ENCODE results near the gene F13A1.

Gene F13A1

DNA sequence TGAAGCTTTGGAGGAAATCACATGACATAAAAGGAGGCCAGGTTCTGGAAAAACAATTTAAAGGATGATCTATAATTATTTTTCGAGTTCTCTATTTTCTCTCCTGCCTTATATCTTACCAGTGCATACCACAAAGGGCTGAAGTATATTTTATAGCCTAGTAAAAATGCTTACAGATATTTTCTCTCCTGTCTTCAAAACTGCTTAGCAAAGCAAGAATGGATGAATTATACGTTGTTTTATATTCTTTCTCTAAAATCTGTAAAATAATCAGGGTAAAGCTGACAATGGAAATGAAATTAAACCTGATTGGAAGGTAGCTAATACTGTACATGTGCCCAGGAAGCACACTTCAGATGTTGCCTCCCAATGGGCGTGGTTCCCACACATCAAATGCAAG, 123.7 kb downstream of the F13A1 start:
- no peak overlapping the region for H3K27ac ChIP-seq (ENCODE audit: low read length)
- H3K4me3 ChIP-seq (ENCODE audit: low read length in 2 of 2) = no peak overlapping the region
- no peaks in the 10 kb centered on the region for H3K4me1 ChIP-seq (ENCODE audit: control insufficient read depth, insufficient read depth, low read length)
- H3K27me3 ChIP-seq (ENCODE audit: control insufficient read depth in 1 of 2, insufficient read depth in 2 of 2, low read length in 2 of 2) = no peaks in the 10 kb centered on the region
- no peaks in the 10 kb centered on the region for H3K36me3 ChIP-seq (ENCODE audit: control insufficient read depth in 2 of 2, insufficient read depth in 2 of 2, low read length in 2 of 2)
- no peaks in the 10 kb centered on the region for H3K9me3 ChIP-seq (ENCODE audit: control insufficient read depth in 2 of 2, low read length in 2 of 2)
- no peak overlapping the region for H3K9ac ChIP-seq (ENCODE audit: low read length in 2 of 2)

DNA sequence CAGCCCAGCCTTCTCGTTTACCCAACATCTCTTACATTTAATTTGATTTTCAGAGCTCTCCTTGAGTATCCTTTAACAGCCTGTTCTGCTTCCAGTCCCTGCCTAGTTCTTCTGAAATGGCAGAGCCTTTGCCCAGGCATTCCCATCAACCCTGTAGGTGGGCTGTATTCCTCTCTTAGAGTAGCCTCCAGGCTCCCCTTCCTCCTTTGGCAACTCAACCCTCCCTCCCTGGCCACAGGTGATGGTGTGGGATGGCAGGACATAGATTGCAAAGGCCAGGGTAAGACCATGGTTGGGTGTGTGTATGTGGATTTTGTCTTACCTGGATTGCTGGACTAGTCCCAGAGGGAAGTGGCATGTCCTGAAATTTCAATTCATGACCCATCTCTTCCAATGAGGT, 125.4 kb downstream of the F13A1 start:
- Histone ChIP-seq H3K9ac (ENCODE audit: low read length in 2 of 2) (no peak overlapping the region), H3K4me3 (ENCODE audit: low read length in 2 of 2) (no peak overlapping the region), H3K4me1 (ENCODE audit: control insufficient read depth, insufficient read depth, low read length) (no peaks in the 10 kb centered on the region), H3K27me3 (ENCODE audit: control insufficient read depth in 1 of 2, insufficient read depth in 2 of 2, low read length in 2 of 2) (no peaks in the 10 kb centered on the region), H3K27ac (ENCODE audit: low read length) (no peak overlapping the region), H3K36me3 (ENCODE audit: control insufficient read depth in 2 of 2, insufficient read depth in 2 of 2, low read length in 2 of 2) (no peaks in the 10 kb centered on the region), H3K9me3 (ENCODE audit: control insufficient read depth in 2 of 2, low read length in 2 of 2) (no peaks in the 10 kb centered on the region)

DNA sequence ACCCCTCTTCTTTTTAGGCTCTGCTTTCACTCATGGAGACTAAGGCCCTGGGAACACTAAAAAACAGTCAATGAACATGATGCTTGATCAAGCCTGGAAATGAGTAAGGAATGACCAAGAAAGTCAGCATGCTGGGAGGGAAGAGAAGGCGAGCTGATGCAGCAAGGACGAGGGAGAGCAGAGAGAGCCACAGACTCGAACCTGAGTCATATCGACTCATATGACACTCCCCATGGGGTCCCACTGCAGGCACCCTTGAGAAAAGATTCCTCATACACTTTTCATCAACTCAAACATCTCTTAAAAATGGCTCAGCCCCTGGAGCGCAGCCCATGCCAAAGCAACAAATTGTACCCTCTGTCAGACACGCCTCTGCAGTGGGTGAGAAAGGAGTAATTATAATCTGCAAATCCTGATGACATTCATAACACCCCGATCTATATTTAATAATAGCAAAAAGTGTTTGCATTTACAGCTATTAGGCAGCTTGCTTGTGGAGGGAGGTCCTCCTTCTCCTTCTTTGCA, 127.2 kb downstream of the F13A1 start:
- H3K4me1 ChIP-seq (ENCODE audit: control insufficient read depth, insufficient read depth, low read length) = no peaks in the 10 kb centered on the region
- H3K36me3 ChIP-seq (ENCODE audit: control insufficient read depth in 2 of 2, insufficient read depth in 2 of 2, low read length in 2 of 2) = no peaks in the 10 kb centered on the region
- H3K9me3 ChIP-seq (ENCODE audit: control insufficient read depth in 2 of 2, low read length in 2 of 2) = no peaks in the 10 kb centered on the region
- H3K9ac ChIP-seq (ENCODE audit: low read length in 2 of 2) = no peak overlapping the region
- no peak overlapping the region for H3K27ac ChIP-seq (ENCODE audit: low read length)
- H3K27me3 ChIP-seq (ENCODE audit: control insufficient read depth in 1 of 2, insufficient read depth in 2 of 2, low read length in 2 of 2) = no peaks in the 10 kb centered on the region
- no peak overlapping the region for H3K4me3 ChIP-seq (ENCODE audit: low read length in 2 of 2)

DNA sequence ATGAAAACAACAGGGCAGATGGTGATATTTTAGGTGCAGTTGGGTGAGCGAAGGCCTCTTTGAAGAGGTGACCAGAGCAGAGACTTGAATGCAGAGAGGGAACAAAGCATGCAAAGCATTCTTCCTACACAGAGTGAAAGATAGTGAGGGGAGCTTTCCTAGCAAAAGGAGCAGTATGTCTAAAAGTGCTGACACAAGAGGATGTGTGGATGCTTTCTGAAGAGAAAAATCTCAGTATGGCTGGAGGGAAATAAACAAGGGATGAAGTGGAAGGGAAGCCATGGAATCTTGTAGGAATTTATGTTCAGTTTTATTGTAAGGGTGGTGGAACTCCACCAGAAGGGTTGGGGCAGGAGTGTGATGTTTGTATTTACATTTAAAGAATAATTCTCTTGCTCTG, 128.6 kb downstream of the F13A1 start:
- Histone ChIP-seq H3K4me1 (ENCODE audit: control insufficient read depth, insufficient read depth, low read length) (no peaks in the 10 kb centered on the region), H3K36me3 (ENCODE audit: control insufficient read depth in 2 of 2, insufficient read depth in 2 of 2, low read length in 2 of 2) (no peaks in the 10 kb centered on the region), H3K9me3 (ENCODE audit: control insufficient read depth in 2 of 2, low read length in 2 of 2) (no peaks in the 10 kb centered on the region), H3K27me3 (ENCODE audit: control insufficient read depth in 1 of 2, insufficient read depth in 2 of 2, low read length in 2 of 2) (no peaks in the 10 kb centered on the region), H3K9ac (ENCODE audit: low read length in 2 of 2) (no peak overlapping the region), H3K27ac (ENCODE audit: low read length) (no peak overlapping the region), H3K4me3 (ENCODE audit: low read length in 2 of 2) (no peak overlapping the region)

DNA sequence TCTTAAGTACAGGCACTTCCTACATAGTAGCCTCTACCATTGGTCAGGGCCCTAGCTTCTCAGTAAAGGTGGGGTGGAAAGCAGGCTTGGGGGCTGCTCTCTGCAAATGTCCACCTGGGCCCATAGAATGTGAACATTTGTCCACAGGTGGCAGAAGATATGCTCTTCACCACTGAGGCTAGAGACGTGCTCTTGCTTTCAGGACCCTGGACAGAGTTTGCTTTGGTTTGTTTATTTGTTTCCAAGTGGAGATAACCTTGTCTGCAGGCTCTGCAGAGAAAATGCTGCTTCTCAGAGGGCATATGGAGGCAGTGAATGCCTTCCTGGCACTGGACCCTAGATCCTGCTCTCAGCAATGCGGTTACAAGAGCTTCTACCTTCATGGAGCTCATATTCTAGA, 129.0 kb downstream of the F13A1 start:
- Histone ChIP-seq H3K27ac (ENCODE audit: low read length) (no peak overlapping the region), H3K9me3 (ENCODE audit: control insufficient read depth in 2 of 2, low read length in 2 of 2) (no peaks in the 10 kb centered on the region), H3K27me3 (ENCODE audit: control insufficient read depth in 1 of 2, insufficient read depth in 2 of 2, low read length in 2 of 2) (no peaks in the 10 kb centered on the region)

DNA sequence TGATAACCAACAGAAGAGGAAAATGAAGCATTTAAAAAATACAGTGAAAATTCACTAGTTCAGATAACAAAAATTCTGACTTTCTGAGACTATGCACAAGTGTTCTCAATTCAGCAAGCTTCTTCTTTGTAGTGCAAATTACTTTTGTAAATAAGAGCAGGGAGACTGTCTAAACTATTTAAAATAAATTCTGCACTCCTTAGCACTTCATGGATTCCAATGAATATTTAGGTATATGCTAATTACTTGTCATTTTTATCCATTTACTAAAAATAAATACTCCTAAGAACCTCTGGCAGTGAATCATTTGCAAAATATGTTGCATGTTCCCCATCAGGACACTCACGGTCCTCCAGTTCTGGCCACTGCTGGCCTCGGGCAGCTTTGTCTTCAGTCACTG, 139.8 kb downstream of the F13A1 start:
- no peak overlapping the region for H3K4me3 ChIP-seq (ENCODE audit: low read length in 2 of 2)
- no peaks in the 10 kb centered on the region for H3K4me1 ChIP-seq (ENCODE audit: control insufficient read depth, insufficient read depth, low read length)
- H3K27me3 ChIP-seq (ENCODE audit: control insufficient read depth in 1 of 2, insufficient read depth in 2 of 2, low read length in 2 of 2) = peaks cover 0 to 2% of the 10 kb centered on the region in 2 donors
- H3K27ac ChIP-seq (ENCODE audit: low read length) = no peak overlapping the region
- no peaks in the 10 kb centered on the region for H3K9me3 ChIP-seq (ENCODE audit: control insufficient read depth in 2 of 2, low read length in 2 of 2)
- H3K9ac ChIP-seq (ENCODE audit: low read length in 2 of 2) = no peak overlapping the region
- no peaks in the 10 kb centered on the region for H3K36me3 ChIP-seq (ENCODE audit: control insufficient read depth in 2 of 2, insufficient read depth in 2 of 2, low read length in 2 of 2)

More for the DNA sequence above, 129.0 kb downstream of the F13A1 start:
- Histone ChIP-seq H3K36me3 (ENCODE audit: control insufficient read depth in 2 of 2, insufficient read depth in 2 of 2, low read length in 2 of 2) (no peaks in the 10 kb centered on the region), H3K4me1 (ENCODE audit: control insufficient read depth, insufficient read depth, low read length) (no peaks in the 10 kb centered on the region), H3K9ac (ENCODE audit: low read length in 2 of 2) (no peak overlapping the region), H3K4me3 (ENCODE audit: low read length in 2 of 2) (no peak overlapping the region)

DNA sequence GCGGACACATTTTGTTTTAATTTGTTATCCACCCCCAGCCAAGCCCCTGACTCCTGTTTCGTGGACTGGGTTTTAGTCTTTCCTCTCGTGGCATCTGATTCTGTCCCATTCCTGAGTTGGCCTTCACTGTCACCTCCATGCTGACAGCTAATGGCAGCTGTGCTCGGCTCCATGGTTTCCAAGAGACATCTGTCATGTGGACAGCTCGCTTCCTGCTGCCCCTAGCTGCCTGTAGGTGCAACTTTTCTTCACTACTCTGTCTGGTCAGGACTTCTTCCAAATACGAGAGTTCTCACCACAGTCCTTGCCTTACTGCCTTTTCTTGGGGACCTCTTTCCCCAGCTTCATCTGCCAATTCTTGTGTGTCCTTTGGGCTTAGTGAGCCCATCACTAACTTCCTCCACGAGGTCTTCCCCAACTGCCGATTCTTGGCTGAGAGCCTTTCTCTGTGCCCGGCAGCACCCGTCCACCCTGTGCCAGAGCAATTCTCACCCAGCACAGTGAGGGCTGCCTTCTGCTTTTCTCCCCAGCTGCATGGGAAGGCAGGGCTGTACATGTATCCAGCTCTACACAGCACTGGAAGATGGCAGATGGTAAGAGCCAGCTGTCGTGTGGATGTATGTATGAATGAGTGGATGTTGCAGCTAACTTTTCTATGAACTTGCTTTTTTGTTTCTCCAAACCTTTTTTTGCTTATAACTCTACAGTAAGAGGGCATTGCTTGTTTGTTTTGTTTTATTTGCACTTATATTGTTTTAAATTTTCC, 140.4 kb downstream of the F13A1 start:
- H3K9me3 ChIP-seq (ENCODE audit: control insufficient read depth in 2 of 2, low read length in 2 of 2) = no peaks in the 10 kb centered on the region
- no peak overlapping the region for H3K9ac ChIP-seq (ENCODE audit: low read length in 2 of 2)
- H3K36me3 ChIP-seq (ENCODE audit: control insufficient read depth in 2 of 2, insufficient read depth in 2 of 2, low read length in 2 of 2) = no peaks in the 10 kb centered on the region
- H3K27me3 ChIP-seq (ENCODE audit: control insufficient read depth in 1 of 2, insufficient read depth in 2 of 2, low read length in 2 of 2) = peaks cover 0 to 2% of the 10 kb centered on the region in 2 donors
- no peak overlapping the region for H3K27ac ChIP-seq (ENCODE audit: low read length)
- H3K4me3 ChIP-seq (ENCODE audit: low read length in 2 of 2) = no peak overlapping the region
- H3K4me1 ChIP-seq (ENCODE audit: control insufficient read depth, insufficient read depth, low read length) = no peaks in the 10 kb centered on the region

DNA sequence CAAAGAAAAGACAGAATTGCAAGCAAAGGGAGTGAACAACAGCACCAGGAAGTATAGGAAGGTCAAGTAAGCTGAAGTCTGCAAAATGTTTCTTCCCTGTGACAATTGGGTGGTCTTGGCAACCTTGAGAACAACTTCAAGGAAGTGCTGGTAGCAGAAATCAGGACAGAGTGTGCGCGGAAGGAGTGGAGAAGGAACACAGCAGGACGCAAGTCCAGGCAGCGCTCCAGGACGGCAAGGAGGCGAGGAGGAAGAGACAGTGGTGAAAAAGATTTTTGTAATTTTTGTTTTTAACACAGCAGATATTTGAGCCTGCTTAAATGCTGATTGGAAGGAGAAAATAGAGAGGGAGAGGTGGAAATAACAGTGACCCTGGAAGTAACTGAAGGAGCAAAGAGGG, 141.7 kb downstream of the F13A1 start:
- no peak overlapping the region for H3K4me3 ChIP-seq (ENCODE audit: low read length in 2 of 2)
- H3K9ac ChIP-seq (ENCODE audit: low read length in 2 of 2) = no peak overlapping the region
- H3K27me3 ChIP-seq (ENCODE audit: control insufficient read depth in 1 of 2, insufficient read depth in 2 of 2, low read length in 2 of 2) = peaks cover 0 to 2% of the 10 kb centered on the region in 2 donors
- no peaks in the 10 kb centered on the region for H3K36me3 ChIP-seq (ENCODE audit: control insufficient read depth in 2 of 2, insufficient read depth in 2 of 2, low read length in 2 of 2)
- no peaks in the 10 kb centered on the region for H3K9me3 ChIP-seq (ENCODE audit: control insufficient read depth in 2 of 2, low read length in 2 of 2)
- no peaks in the 10 kb centered on the region for H3K4me1 ChIP-seq (ENCODE audit: control insufficient read depth, insufficient read depth, low read length)
- no peak overlapping the region for H3K27ac ChIP-seq (ENCODE audit: low read length)

DNA sequence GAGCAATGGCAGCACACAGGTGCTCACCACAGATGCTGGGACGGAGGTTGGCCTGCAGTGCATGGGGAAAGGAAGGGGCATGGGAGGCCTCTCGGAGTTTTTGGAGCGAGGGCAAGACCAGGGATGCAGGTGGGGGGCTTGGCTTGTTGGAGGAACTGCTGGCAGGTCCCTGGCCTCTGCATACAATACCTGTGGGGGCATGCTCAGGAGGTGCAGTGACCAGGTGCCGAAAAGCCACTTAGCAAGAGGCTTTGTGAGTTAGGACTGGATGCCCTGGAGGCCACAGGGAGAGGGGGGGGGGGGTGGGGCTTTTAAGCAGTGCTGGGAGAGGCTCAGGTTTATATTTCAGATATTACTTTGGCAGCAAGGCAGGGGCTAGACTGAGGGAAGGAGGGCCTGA, 142.7 kb downstream of the F13A1 start:
- no peaks in the 10 kb centered on the region for H3K4me1 ChIP-seq (ENCODE audit: control insufficient read depth, insufficient read depth, low read length)
- no peak overlapping the region for H3K4me3 ChIP-seq (ENCODE audit: low read length in 2 of 2)
- H3K27ac ChIP-seq (ENCODE audit: low read length) = no peak overlapping the region

DNA sequence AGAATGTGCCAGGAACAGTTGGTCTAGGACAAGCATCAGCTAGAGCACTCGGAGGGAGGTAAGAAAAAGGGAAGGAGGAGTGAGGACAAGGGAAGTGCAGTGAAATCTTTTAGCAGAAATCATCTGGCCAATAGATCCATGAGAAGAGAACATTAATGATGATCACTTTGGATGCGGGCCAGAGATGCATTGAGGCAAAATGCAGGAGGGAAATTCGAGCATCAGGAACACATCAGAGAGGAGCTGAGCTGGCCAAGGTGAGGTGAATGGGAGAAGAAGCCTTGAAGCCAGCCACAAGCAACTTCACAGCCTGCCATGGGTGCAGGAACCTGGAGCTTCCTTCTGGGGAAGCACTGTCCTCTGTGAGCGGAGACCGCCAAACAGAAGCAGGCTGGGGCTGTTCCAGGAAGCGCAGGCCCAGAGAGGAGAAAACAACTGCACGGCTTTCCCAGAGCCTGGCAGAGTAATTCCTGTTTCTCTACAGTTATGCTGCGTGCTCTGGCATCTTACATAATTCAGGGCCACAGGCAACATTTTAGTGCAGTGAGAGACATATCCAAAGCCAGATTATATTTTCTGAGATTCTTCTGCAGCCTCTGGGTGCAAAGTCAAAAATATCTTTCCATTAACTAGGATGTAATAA, 143.8 kb downstream of the F13A1 start:
- no peaks in the 10 kb centered on the region for H3K36me3 ChIP-seq (ENCODE audit: control insufficient read depth in 2 of 2, insufficient read depth in 2 of 2, low read length in 2 of 2)
- peaks cover 0 to 2% of the 10 kb centered on the region in 2 donors for H3K27me3 ChIP-seq (ENCODE audit: control insufficient read depth in 1 of 2, insufficient read depth in 2 of 2, low read length in 2 of 2)
- H3K27ac ChIP-seq (ENCODE audit: low read length) = no peak overlapping the region

More for the DNA sequence above, 142.7 kb downstream of the F13A1 start:
- no peaks in the 10 kb centered on the region for H3K36me3 ChIP-seq (ENCODE audit: control insufficient read depth in 2 of 2, insufficient read depth in 2 of 2, low read length in 2 of 2)
- H3K9ac ChIP-seq (ENCODE audit: low read length in 2 of 2) = no peak overlapping the region
- peaks cover 0 to 2% of the 10 kb centered on the region in 2 donors for H3K27me3 ChIP-seq (ENCODE audit: control insufficient read depth in 1 of 2, insufficient read depth in 2 of 2, low read length in 2 of 2)
- H3K9me3 ChIP-seq (ENCODE audit: control insufficient read depth in 2 of 2, low read length in 2 of 2) = no peaks in the 10 kb centered on the region

DNA sequence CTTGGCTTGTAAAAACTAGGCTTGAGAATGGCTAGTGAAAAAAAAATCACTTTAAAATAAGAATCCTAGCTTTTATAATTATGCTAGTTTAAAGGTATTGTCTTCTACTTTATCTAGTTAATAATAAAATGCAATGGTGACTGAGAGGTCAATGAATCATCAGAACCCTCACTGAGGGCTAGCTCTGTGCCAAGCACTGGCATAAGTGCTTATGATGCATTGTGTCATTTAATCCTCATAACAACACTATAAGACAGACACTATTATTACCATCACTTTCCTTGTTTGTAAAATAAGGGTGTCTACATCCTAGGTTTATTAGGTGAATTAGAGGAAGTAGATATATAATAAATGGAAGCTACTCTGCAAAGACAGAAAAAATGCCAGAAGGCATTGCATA, 144.3 kb downstream of the F13A1 start:
- Histone ChIP-seq H3K27me3 (ENCODE audit: control insufficient read depth in 1 of 2, insufficient read depth in 2 of 2, low read length in 2 of 2) (peaks cover 0 to 2% of the 10 kb centered on the region in 2 donors), H3K27ac (ENCODE audit: low read length) (no peak overlapping the region), H3K4me1 (ENCODE audit: control insufficient read depth, insufficient read depth, low read length) (no peaks in the 10 kb centered on the region), H3K36me3 (ENCODE audit: control insufficient read depth in 2 of 2, insufficient read depth in 2 of 2, low read length in 2 of 2) (no peaks in the 10 kb centered on the region), H3K9me3 (ENCODE audit: control insufficient read depth in 2 of 2, low read length in 2 of 2) (no peaks in the 10 kb centered on the region), H3K9ac (ENCODE audit: low read length in 2 of 2) (no peak overlapping the region), H3K4me3 (ENCODE audit: low read length in 2 of 2) (no peak overlapping the region)

More for the DNA sequence above, 143.8 kb downstream of the F13A1 start:
- Histone ChIP-seq H3K9ac (ENCODE audit: low read length in 2 of 2) (no peak overlapping the region), H3K4me3 (ENCODE audit: low read length in 2 of 2) (no peak overlapping the region), H3K9me3 (ENCODE audit: control insufficient read depth in 2 of 2, low read length in 2 of 2) (no peaks in the 10 kb centered on the region), H3K4me1 (ENCODE audit: control insufficient read depth, insufficient read depth, low read length) (no peaks in the 10 kb centered on the region)

All from stomach smooth muscle (tissue), 2 donors.